ENCODE measurements around the gene HSFX1.

The HSFX1 gene

DNA sequence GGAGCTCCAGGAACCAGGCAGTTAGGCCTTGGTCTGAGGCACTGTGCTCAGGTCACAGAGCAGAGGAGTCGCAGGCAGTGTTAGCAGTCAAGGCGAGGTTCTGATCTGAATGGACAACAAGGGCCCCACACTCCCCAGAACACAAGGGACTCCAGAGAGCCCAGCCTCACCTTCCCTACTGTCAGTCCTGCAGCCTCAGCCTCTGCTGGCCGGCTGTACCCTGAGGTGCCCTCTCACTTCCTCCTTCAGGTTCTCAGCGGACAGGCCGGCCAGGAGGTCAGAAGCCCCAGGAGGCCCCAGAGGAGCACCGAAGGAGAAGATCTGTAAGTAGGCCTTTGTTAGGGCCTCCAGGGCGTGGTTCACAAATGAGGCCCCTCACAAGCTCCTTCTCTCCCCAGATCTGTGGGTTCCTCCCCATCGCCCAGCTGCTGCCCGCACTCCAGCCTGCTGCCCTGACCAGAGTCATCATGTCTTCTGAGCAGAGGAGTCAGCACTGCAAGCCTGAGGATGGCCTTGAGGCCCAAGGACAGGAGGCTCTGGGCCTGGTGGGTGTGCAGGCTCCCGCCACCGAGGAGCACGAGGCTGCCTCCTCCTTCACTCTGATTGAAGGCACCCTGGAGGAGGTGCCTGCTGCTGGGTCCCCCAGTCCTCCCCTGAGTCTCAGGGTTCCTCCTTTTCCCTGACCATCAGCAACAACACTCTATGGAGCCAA is 34.0 kb downstream of the HSFX1 start:
- no peak for DNase-seq (ENCODE audit: low read depth)

DNA sequence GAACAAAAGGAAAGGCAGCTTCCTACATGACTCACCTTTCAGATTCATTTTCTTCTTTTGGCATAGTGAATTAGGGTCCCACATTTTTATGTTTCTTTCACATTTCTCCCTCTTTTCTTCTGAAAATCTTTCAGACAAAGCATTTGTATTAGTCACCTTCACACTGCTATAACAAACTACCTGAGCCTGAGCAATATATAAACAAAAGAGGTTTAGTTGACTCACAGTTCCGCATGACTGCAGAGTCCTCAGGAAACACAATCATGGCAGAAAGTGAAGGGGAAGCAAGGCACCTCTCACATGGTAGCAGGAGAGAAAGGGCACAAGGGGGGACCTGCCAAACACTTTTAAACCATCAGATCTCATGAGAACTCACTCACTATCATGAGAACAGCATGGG is 44.8 kb downstream of the HSFX1 start:
- no peak for DNase-seq (ENCODE audit: low read depth)

GRCh38 chrX:149819371-149819770 is 45.5 kb downstream of the HSFX1 start:
- DNase-seq (ENCODE audit: low read depth), result no peak

DNA sequence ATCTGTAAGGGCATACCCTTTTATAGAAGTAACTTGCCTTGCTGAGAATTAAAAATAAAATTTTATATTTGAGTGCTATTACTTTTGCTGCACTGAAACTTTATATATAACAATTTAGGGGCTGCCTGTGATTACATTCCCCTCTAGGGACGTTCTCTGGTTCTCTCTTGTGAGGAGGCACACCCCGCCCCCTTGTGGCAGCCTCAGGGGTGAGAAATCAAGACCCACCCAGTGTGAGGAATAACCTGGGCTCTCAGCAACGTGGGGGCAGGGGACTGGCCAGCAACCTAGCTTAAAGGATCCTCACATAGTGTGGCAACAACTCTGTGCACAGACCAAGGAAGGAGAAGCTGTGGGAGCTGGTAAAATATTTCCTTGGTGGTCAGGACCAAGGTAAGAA is 51.6 kb downstream of the HSFX1 start:
- peak; percentile 37 for DNase-seq (ENCODE audit: low read depth)

Measured in activated T-cell treated with anti-CD3 and anti-CD28 coated beads for 48 hours (primary cell).